Body of pancreas (tissue), 4 donors: Measurements from ENCODE around the gene HEBP1. TPM values are rescaled to one million over a fixed set of nuclear protein-coding genes. Genes with fewer than 3 reads are reported as not detected.

Experiments used
- ATAC-seq: fragments of 150-250 bp; one replicate; pipeline ENCODE4 v1.9.1; 2016
- DNase-seq, 4 donors: peaks; one replicate each; pipeline ENCODE4 v3.0.0-alpha.2; 2019
- H3K27ac ChIP-seq, 4 donors: fragments of 200-600 bp; sonication (generic); 1 replicate in 3 of 4; 2 replicates in 1 of 4; pipeline versions ENCODE4 v1.5.1 to v1.6.1; 2016 to 2019; ENCODE audit warnings: mild to moderate bottlenecking in 1 of 4, mixed read lengths in 1 of 4, moderate library complexity in 1 of 4
- H3K27me3 ChIP-seq, 2 donors: fragments of 200-600 bp; sonication (generic); one replicate each; pipeline ENCODE4 v1.6.0; 2016; ENCODE audit warnings: mild to moderate bottlenecking in 1 of 2
- H3K36me3 ChIP-seq, 2 donors: fragments of 200-600 bp; sonication (generic); replicated peaks in 1 of 2; 2 replicates each; pipeline ENCODE4 v1.5.1; 2016; ENCODE audit warnings: low read depth in 2 of 2; ENCODE audit not compliant: insufficient read depth in 1 of 2
- H3K4me1 ChIP-seq: fragments of 200-600 bp; sonication (generic); one replicate; pipeline ENCODE4 v1.6.0; 2016
- H3K4me3 ChIP-seq, 2 donors: fragments of 200-600 bp; sonication (generic); 1 replicate in 1 of 2; 2 replicates in 1 of 2; pipeline ENCODE4 v1.5.1; 2016 to 2019
- H3K9me3 ChIP-seq, 3 donors: fragments of 200-600 bp; sonication (generic); 1 replicate in 2 of 3; 2 replicates in 1 of 3; pipeline ENCODE4 v1.5.1; 2016
- CTCF ChIP-seq, 7 experiments: fragments of 450-650 bp in 4 of 7; fragments of 200-600 bp in 3 of 7; sonication (generic) in 3 of 7; IDR thresholded peaks; one replicate each; pipeline ENCODE4 v1.5.1; 2016 to 2019; ENCODE audit warnings: antibody characterized with exemption in 7 of 7
- POLR2A ChIP-seq, 3 donors: fragments of 450-650 bp; IDR thresholded peaks; one replicate each; pipeline ENCODE4 v1.6.1; 2016; ENCODE audit warnings: antibody characterized with exemption in 3 of 3, mild to moderate bottlenecking in 2 of 3
- WGBS, 2 donors: methylation state at CpG; one replicate each; pipeline ENCODE4 v1.1.5; 2017; 5-methylcytosine and 5-hydroxymethylcytosine counted together
- intact Hi-C: fragments of 100-400 bp; cut with DNase I; formaldehyde crosslinking; loops from one replicate; pipeline ENCODE4 v1.15.1; 2023
- total RNA-seq, 2 donors: library from RNA; depleted of rRNA; stranded (reverse); fragments of >200 nt; gene quantifications; one replicate each; pipeline ENCODE4 v1.1.0, GENCODE V29; 2016

Gene HEBP1
- total RNA-seq, 2 donors from 2014 or later: 19.4 to 28.8 TPM

- Histone ChIP-seq H3K27ac (no peak overlapping the region), H3K9me3 (no peaks in the 10 kb centered on the region), H3K36me3 (peaks cover 9 to 14% of the 10 kb centered on the region in 2 donors), H3K27me3 (no peaks in the 10 kb centered on the region), H3K4me1 (no peaks in the 10 kb centered on the region), H3K4me3 (no peak overlapping the region)
- TF ChIP-seq POLR2A (IDR thresholded peaks at IDR 0.05) (no peak), CTCF (IDR thresholded peaks at IDR 0.05) (no peak)
- intact Hi-C loops: no loop called here
- ATAC-seq (no peak), DNase-seq (no peak)
- 82 to 84% methylated on average over 5 of the region's 5 CpGs for WGBS, 2 donors
Measured at GRCh38 chr12:12984149-12984548, 15.9 kb downstream of the HEBP1 start.

GRCh38 chr12:12983420-12984035 is 16.5 kb downstream of the HEBP1 start:
- H3K4me1 ChIP-seq: no peaks in the 10 kb centered on the region
- peaks cover 5 to 14% of the 10 kb centered on the region in 2 donors for H3K36me3 ChIP-seq
- H3K27ac ChIP-seq: peak overlapping the region in 1 of 4 donors; percentile 30
- ATAC-seq: peak; percentile 80
- 47 to 53% methylated on average over 9 of the region's 9 CpGs for WGBS, 2 donors
- no peaks in the 10 kb centered on the region for H3K9me3 ChIP-seq
- no peaks in the 10 kb centered on the region for H3K27me3 ChIP-seq
- no peak for TF ChIP-seq POLR2A (IDR thresholded peaks at IDR 0.05)
- TF ChIP-seq CTCF (IDR thresholded peaks at IDR 0.05): peak in 6 of 7 experiments; percentile 23 to 60 (median 53)
- intact Hi-C loops: no loop called here
- peak in 2 of 4 donors; percentile 22 to 31 for DNase-seq
- no peak overlapping the region for H3K4me3 ChIP-seq

GRCh38 chr12:12982331-12982730 is 17.7 kb downstream of the HEBP1 start:
- H3K27ac ChIP-seq: no peak overlapping the region
- ATAC-seq (no peak), DNase-seq (no peak)
- peaks cover 5 to 11% of the 10 kb centered on the region in 2 donors for H3K36me3 ChIP-seq
- no peaks in the 10 kb centered on the region for H3K9me3 ChIP-seq
- H3K4me1 ChIP-seq: no peaks in the 10 kb centered on the region
- intact Hi-C loops: no loop called here
- no peaks in the 10 kb centered on the region for H3K27me3 ChIP-seq
- H3K4me3 ChIP-seq: no peak overlapping the region
- TF ChIP-seq CTCF (IDR thresholded peaks at IDR 0.05): no peak
- TF ChIP-seq POLR2A (IDR thresholded peaks at IDR 0.05): no peak
- WGBS, 2 donors: 88 to 92% methylated on average over 2 of the region's 2 CpGs

- peaks cover 0 to 3% of the 10 kb centered on the region in 2 donors for H3K36me3 ChIP-seq
- ATAC-seq: peak; percentile 39
- no peaks in the 10 kb centered on the region for H3K4me1 ChIP-seq
- H3K9me3 ChIP-seq: no peaks in the 10 kb centered on the region
- WGBS, 2 donors: 64 to 81% methylated on average over 4 of the region's 4 CpGs
- H3K27me3 ChIP-seq: no peaks in the 10 kb centered on the region
- H3K4me3 ChIP-seq: no peak overlapping the region
- TF ChIP-seq CTCF (IDR thresholded peaks at IDR 0.05): no peak
- TF ChIP-seq POLR2A (IDR thresholded peaks at IDR 0.05): no peak
- no peak overlapping the region for H3K27ac ChIP-seq
- intact Hi-C loops: no loop called here
- DNase-seq: peak in 1 of 4 donors; percentile 23
Measured at GRCh38 chr12:12979731-12980259, 20.3 kb downstream of the HEBP1 start.

- Histone ChIP-seq H3K36me3 (peaks cover 0 to 7% of the 10 kb centered on the region in 2 donors), H3K27ac (no peak overlapping the region), H3K4me1 (no peaks in the 10 kb centered on the region), H3K4me3 (no peak overlapping the region), H3K27me3 (no peaks in the 10 kb centered on the region), H3K9me3 (no peaks in the 10 kb centered on the region)
- intact Hi-C loops: no loop called here
- DNase-seq (no peak), ATAC-seq (no peak)
- 75 to 77% methylated on average over 4 of the region's 4 CpGs for WGBS, 2 donors
- no peak for TF ChIP-seq CTCF (IDR thresholded peaks at IDR 0.05)
- TF ChIP-seq POLR2A (IDR thresholded peaks at IDR 0.05): no peak
Measured at GRCh38 chr12:12979126-12979525, 20.9 kb downstream of the HEBP1 start.
